Smooth muscle cell (in vitro differentiated cells): Measurements from ENCODE around the gene NDEL1. TPM values are rescaled to one million over a fixed set of nuclear protein-coding genes. Genes with fewer than 3 reads are reported as not detected.

Experiments used
- DNase-seq: peaks from one replicate; lab custom pipeline; 2025; ENCODE audit not compliant: unreplicated experiment; lab: John Stamatoyannopoulos, UW
- H2AFZ ChIP-seq: fragments of 200-600 bp; sonication (generic); 2 replicates; pipeline ENCODE4 v1.6.0; 2016; ENCODE audit warnings: antibody characterized with exemption, low read depth, mild to moderate bottlenecking
- H3F3A ChIP-seq: fragments of 200-600 bp; sonication (generic); 2 replicates; pipeline ENCODE4 v1.6.0; 2017; ENCODE audit warnings: antibody characterized with exemption, low read depth
- H3K27ac ChIP-seq: fragments of 200-600 bp; sonication (generic); 2 replicates; pipeline ENCODE4 v1.5.1; 2016; ENCODE audit warnings: low read depth, mild to moderate bottlenecking
- H3K27me3 ChIP-seq: fragments of 200-600 bp; sonication (generic); 2 replicates; pipeline ENCODE4 v1.6.1; 2016; ENCODE audit warnings: low read depth, mild to moderate bottlenecking
- H3K36me3 ChIP-seq: fragments of 200-600 bp; sonication (generic); 2 replicates; pipeline ENCODE4 v1.5.1; 2016; ENCODE audit warnings: low read depth
- H3K4me1 ChIP-seq: fragments of 200-600 bp; sonication (generic); 2 replicates; pipeline ENCODE4 v1.5.1; 2016; ENCODE audit warnings: low read depth
- H3K4me2 ChIP-seq: fragments of 200-600 bp; sonication (generic); 2 replicates; pipeline ENCODE4 v1.6.0; 2016; ENCODE audit warnings: mild to moderate bottlenecking
- H3K4me3 ChIP-seq: fragments of 200-600 bp; sonication (generic); 2 replicates; pipeline ENCODE4 v1.5.1; 2016; ENCODE audit warnings: mild to moderate bottlenecking
- H3K79me2 ChIP-seq: fragments of 200-600 bp; sonication (generic); 2 replicates; pipeline ENCODE4 v1.6.0; 2016; ENCODE audit warnings: low read depth, mild to moderate bottlenecking
- H3K9ac ChIP-seq: fragments of 200-600 bp; sonication (generic); 2 replicates; pipeline ENCODE4 v1.6.0; 2016; ENCODE audit warnings: low read depth
- H3K9me3 ChIP-seq: fragments of 200-600 bp; sonication (generic); replicated peaks from 2 replicates; pipeline ENCODE4 v1.5.1; 2016; ENCODE audit warnings: low read depth
- H4K20me1 ChIP-seq: fragments of 200-600 bp; sonication (generic); 2 replicates; pipeline ENCODE4 v1.6.0; 2016; ENCODE audit warnings: low read depth
- CTCF ChIP-seq: fragments of 200-600 bp; sonication (generic); IDR thresholded peaks from 2 replicates; pipeline ENCODE4 v1.5.1; 2017; ENCODE audit warnings: borderline replicate concordance, mild to moderate bottlenecking, antibody characterized with exemption; ENCODE audit not compliant: insufficient read depth, poor library complexity, severe bottlenecking
- WGBS: methylation state at CpG from one replicate; pipeline ENCODE4 v1.1.7; 2016; ENCODE audit warnings: low lambda C conversion rate; 5-methylcytosine and 5-hydroxymethylcytosine counted together
- polyA plus RNA-seq: library from polyadenylated mRNA; unstranded; fragments of >200 nt; fragmentation: Nextera tagmentation; extraction: Ambion mirVana; gene quantifications from 2 replicates; pipeline ENCODE4 v1.2.1, GENCODE V29; 2016
- small RNA-seq: library from RNA; depleted of rRNA; stranded (forward); fragments of <200 nt; gene quantifications from one replicate; pipeline ENCODE3, GENCODE V24; 2014
- total RNA-seq: library from RNA; depleted of rRNA; stranded (reverse); fragments of >200 nt; gene quantifications from 2 replicates; pipeline ENCODE4 v1.2.3, GENCODE V29; 2014

The NDEL1 gene
- total and polyA plus RNA-seq, 2 experiments from 2014 or later: 82.6 to 103 TPM

DNA sequence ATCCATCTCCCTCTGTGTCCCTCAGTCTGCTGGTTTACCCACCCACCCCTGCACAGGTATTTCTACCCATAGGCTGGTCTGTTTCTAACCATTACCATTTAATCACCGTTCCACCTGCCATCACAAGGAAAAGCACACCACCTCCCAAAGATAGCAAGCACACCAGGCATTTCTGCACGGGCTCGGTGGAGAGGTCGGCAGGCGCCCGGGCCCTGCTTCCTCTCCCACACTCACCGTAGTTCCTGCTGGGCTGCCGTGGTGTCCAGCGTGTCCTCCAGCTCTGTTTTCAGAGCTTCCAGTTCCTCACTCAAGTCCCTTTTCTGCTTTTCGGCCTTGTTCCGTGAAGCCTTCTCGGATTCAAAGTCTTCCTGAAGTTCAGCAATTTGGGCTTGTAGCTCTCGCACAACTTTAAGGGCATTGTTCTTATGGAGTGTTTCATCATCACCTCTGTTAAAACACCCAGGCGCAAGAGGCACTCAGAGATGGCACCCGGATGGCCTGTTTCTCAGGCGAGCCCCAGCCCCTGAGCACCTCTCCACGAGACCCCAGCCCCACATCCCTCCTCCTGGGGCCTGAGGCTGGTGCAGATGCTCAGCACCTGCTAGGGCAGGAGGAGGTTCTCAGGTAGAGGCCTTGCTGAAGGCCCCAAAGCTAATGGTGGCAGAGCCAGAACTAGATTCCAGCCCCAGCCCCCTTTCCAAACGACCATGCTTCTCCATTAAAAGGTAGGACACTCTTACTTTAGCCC, 69.0 kb downstream of the NDEL1 start:
- H3K36me3 ChIP-seq: peaks cover 33% of the 10 kb centered on the region
- DNase-seq: no peak

DNA sequence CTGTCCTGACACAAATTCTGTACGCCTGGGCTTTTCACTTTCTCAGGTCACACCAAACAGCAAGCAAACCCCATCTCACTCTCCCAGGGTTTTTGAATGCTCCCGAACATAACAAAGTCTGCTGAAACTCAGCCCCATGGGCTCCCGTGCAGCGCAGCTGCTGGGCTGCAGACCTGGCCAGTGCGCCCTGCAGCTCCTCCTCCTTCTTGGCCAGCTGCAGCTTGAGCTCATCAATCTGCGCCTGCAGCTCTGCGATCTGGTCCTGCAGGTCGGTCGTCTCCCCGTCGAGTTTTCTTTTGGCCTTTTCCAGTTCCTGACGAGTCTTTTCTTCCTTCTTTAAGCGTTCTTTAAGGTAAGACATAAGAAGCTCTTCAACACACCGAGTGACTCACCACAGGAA, 70.5 kb downstream of the NDEL1 start:
- Histone ChIP-seq H3K9me3 (no peaks in the 10 kb centered on the region), H3K27ac (no peak overlapping the region), H3K27me3 (no peaks in the 10 kb centered on the region), H3F3A (no peaks in the 10 kb centered on the region), H3K9ac (no peak overlapping the region), H3K4me2 (no peak overlapping the region), H3K4me1 (no peaks in the 10 kb centered on the region), H4K20me1 (peaks cover 3% of the 10 kb centered on the region), H3K79me2 (no peaks in the 10 kb centered on the region), H3K4me3 (no peak overlapping the region), H2AFZ (no peak overlapping the region), H3K36me3 (peaks cover 28% of the 10 kb centered on the region)
- TF ChIP-seq CTCF: no peak
- 95% methylated on average over 14 of the region's 14 CpGs for WGBS
- no peak for DNase-seq

More for the DNA sequence above, 69.0 kb downstream of the NDEL1 start:
- no peak overlapping the region for H2AFZ ChIP-seq
- no peak overlapping the region for H3K9ac ChIP-seq
- no peaks in the 10 kb centered on the region for H3F3A ChIP-seq
- H3K4me3 ChIP-seq: no peak overlapping the region
- H3K4me2 ChIP-seq: no peak overlapping the region
- H3K4me1 ChIP-seq: no peaks in the 10 kb centered on the region
- TF ChIP-seq CTCF: no peak
- no peaks in the 10 kb centered on the region for H3K79me2 ChIP-seq
- peaks cover 3% of the 10 kb centered on the region for H4K20me1 ChIP-seq
- H3K9me3 ChIP-seq: no peaks in the 10 kb centered on the region
- no peak overlapping the region for H3K27ac ChIP-seq
- H3K27me3 ChIP-seq: no peaks in the 10 kb centered on the region
- WGBS: 97% methylated on average over 18 of the region's 18 CpGs

- Histone ChIP-seq H3K9ac (no peak overlapping the region), H3K4me1 (no peaks in the 10 kb centered on the region), H3K79me2 (no peaks in the 10 kb centered on the region), H4K20me1 (peaks cover 3% of the 10 kb centered on the region), H3K27ac (no peak overlapping the region), H2AFZ (no peak overlapping the region), H3F3A (peaks cover 5% of the 10 kb centered on the region), H3K27me3 (no peaks in the 10 kb centered on the region), H3K4me3 (no peak overlapping the region), H3K36me3 (peaks cover 50% of the 10 kb centered on the region), H3K4me2 (no peak overlapping the region), H3K9me3 (no peaks in the 10 kb centered on the region)
- no peak for DNase-seq
- whole genome bisulfite sequencing: 96% methylated on average over 11 of the region's 11 CpGs
- TF ChIP-seq CTCF: no peak
Measured at GRCh38 chr17:8514801-8515200, 79.1 kb downstream of the NDEL1 start.

Small RNAs within 50 kb of the gene (small RNA-seq; reads per million reads assigned to genes)
- gene RNU7-43P: not detected

Other genes with a start within 250 kb of the NDEL1 start
- gene BORCS6, start 245.7 kb upstream of the NDEL1 start, total RNA-seq: 1.8 and 6.3 TPM in 2 replicates
- 3.2 and 3.9 TPM in 2 replicates for gene BORCS6, start 245.7 kb upstream of the NDEL1 start, polyA plus RNA-seq
- 10.5 and 16.6 TPM in 2 replicates for gene AURKB, start 225.3 kb upstream of the NDEL1 start, total RNA-seq
- gene AURKB, start 225.3 kb upstream of the NDEL1 start, polyA plus RNA-seq: 31.7 and 33.5 TPM in 2 replicates
- gene CTC1, start 187.8 kb upstream of the NDEL1 start, total RNA-seq: 1.4 and 3.8 TPM in 2 replicates
- gene CTC1, start 187.8 kb upstream of the NDEL1 start, polyA plus RNA-seq: 1.8 and 6.0 TPM in 2 replicates
- gene PFAS, start 186.6 kb upstream of the NDEL1 start, total RNA-seq: 9.9 and 22.1 TPM in 2 replicates
- 10.4 and 12.8 TPM in 2 replicates for gene PFAS, start 186.6 kb upstream of the NDEL1 start, polyA plus RNA-seq
- 10.1 and 13.4 TPM in 2 replicates for gene RANGRF, start 147.2 kb upstream of the NDEL1 start, total RNA-seq
- gene RANGRF, start 147.2 kb upstream of the NDEL1 start, polyA plus RNA-seq: 36.0 and 44.9 TPM in 2 replicates
- gene SLC25A35, start 140.5 kb upstream of the NDEL1 start, total RNA-seq: 0.90 and 1.6 TPM in 2 replicates
- 2.1 and 2.6 TPM in 2 replicates for gene SLC25A35, start 140.5 kb upstream of the NDEL1 start, polyA plus RNA-seq
- gene ARHGEF15, start 125.6 kb upstream of the NDEL1 start, total RNA-seq: not detected in 2 replicates
- 0.11 TPM in 1 of 2 replicates, not detected in the other for gene ARHGEF15, start 125.6 kb upstream of the NDEL1 start, polyA plus RNA-seq
- not detected in 2 replicates for gene ODF4, start 96.0 kb upstream of the NDEL1 start, total RNA-seq
- not detected in 2 replicates for gene ODF4, start 96.0 kb upstream of the NDEL1 start, polyA plus RNA-seq
- gene RPL26, start 52.7 kb upstream of the NDEL1 start, total RNA-seq: 3,019 and 3,533 TPM in 2 replicates
- 367 and 426 TPM in 2 replicates for gene RPL26, start 52.7 kb upstream of the NDEL1 start, polyA plus RNA-seq
- gene RNF222, start 38.1 kb upstream of the NDEL1 start, total RNA-seq: 0.54 and 1.6 TPM in 2 replicates
- 0.32 and 0.49 TPM in 2 replicates for gene RNF222, start 38.1 kb upstream of the NDEL1 start, polyA plus RNA-seq
- 107 and 146 TPM in 2 replicates for gene MYH10, start 194.8 kb downstream of the NDEL1 start, total RNA-seq
- 83.0 and 112 TPM in 2 replicates for gene MYH10, start 194.8 kb downstream of the NDEL1 start, polyA plus RNA-seq